Liver (tissue), 9 donors: ENCODE measurements around the gene ANKRD60. TPM values are rescaled to one million over a fixed set of nuclear protein-coding genes. Genes with fewer than 3 reads are reported as not detected.

Source experiments
- DNase-seq: peaks from one replicate; pipeline ENCODE4 v3.0.0-alpha.2; 2017; ENCODE audit warnings: low spot score
- H3K27ac ChIP-seq, 2 donors: one replicate each; pipeline ENCODE4 v1.7.0; 2013; ENCODE audit warnings: inconsistent platforms in 2 of 2, low read length in 2 of 2, control low read depth in 1 of 2, low read depth in 1 of 2, mild to moderate bottlenecking in 1 of 2
- H3K27me3 ChIP-seq, 4 donors: one replicate each; pipeline versions ENCODE4 v1.6.1 to v1.7.0; 2013; ENCODE audit warnings: low read length in 3 of 4, inconsistent platforms in 1 of 4, mild to moderate bottlenecking in 1 of 4, moderate library complexity in 1 of 4; ENCODE audit not compliant: control insufficient read depth in 4 of 4, insufficient read depth in 4 of 4
- H3K36me3 ChIP-seq, 4 donors: one replicate each; pipeline versions ENCODE4 v1.6.1 to v1.7.0; 2013; ENCODE audit warnings: low read length in 3 of 4, mild to moderate bottlenecking in 3 of 4, low read depth in 1 of 4, moderate library complexity in 1 of 4; ENCODE audit not compliant: control insufficient read depth in 4 of 4, insufficient read depth in 3 of 4
- H3K4me1 ChIP-seq, 4 donors: one replicate each; pipeline versions ENCODE4 v1.6.1 to v1.7.0; 2013; ENCODE audit warnings: low read length in 3 of 4, mild to moderate bottlenecking in 3 of 4, moderate library complexity in 1 of 4; ENCODE audit not compliant: control insufficient read depth in 4 of 4, insufficient read depth in 4 of 4
- H3K4me3 ChIP-seq, 3 donors: one replicate each; pipeline versions ENCODE4 v1.6.1 to v1.7.0; 2013; ENCODE audit warnings: low read length in 3 of 3, control low read depth in 1 of 3, low read depth in 1 of 3, mild to moderate bottlenecking in 1 of 3
- H3K9ac ChIP-seq, 2 donors: one replicate each; pipeline ENCODE4 v1.7.0; 2013; ENCODE audit warnings: low read length in 2 of 2, mild to moderate bottlenecking in 2 of 2, moderate library complexity in 2 of 2, control low read depth in 1 of 2, low read depth in 1 of 2
- H3K9me3 ChIP-seq, 4 donors: one replicate each; pipeline versions ENCODE4 v1.6.1 to v1.7.0; 2013; ENCODE audit warnings: low read length in 3 of 4; ENCODE audit not compliant: control insufficient read depth in 4 of 4
- ATF3 ChIP-seq: IDR thresholded peaks from 2 replicates; pipeline ENCODE4 v1.6.1; 2016; ENCODE audit warnings: antibody characterized with exemption
- CTCF ChIP-seq: fragments of 150-350 bp; IDR thresholded peaks from 2 replicates; pipeline ENCODE4 v1.5.1; 2017; ENCODE audit warnings: improper control_type of control experiment, low read depth, low read length; ENCODE audit not compliant: missing input control
- EGR1 ChIP-seq, 2 donors: IDR thresholded peaks; 2 replicates each; pipeline ENCODE4 v1.6.1; 2016 to 2018; ENCODE audit warnings: antibody characterized with exemption in 2 of 2, low read depth in 2 of 2
- GABPA ChIP-seq, 2 donors: IDR thresholded peaks in 1 of 2; conservative IDR thresholded peaks in 1 of 2; 2 replicates each; pipeline ENCODE4 v1.6.1; 2016; ENCODE audit warnings: antibody characterized with exemption in 2 of 2, mild to moderate bottlenecking in 1 of 2, moderate library complexity in 1 of 2
- HNF4A ChIP-seq, 2 donors: conservative IDR thresholded peaks; 2 replicates each; pipeline ENCODE4 v1.6.1; 2016; ENCODE audit warnings: antibody characterized with exemption in 2 of 2, mild to moderate bottlenecking in 2 of 2
- HNF4G ChIP-seq: IDR thresholded peaks from 2 replicates; pipeline ENCODE4 v1.6.1; 2016; ENCODE audit warnings: antibody characterized with exemption
- JUND ChIP-seq, 2 donors: IDR thresholded peaks; 2 replicates each; pipeline ENCODE4 v1.6.1; 2016; ENCODE audit warnings: antibody characterized with exemption in 2 of 2
- MAX ChIP-seq: IDR thresholded peaks from 2 replicates; pipeline ENCODE4 v1.6.1; 2016; ENCODE audit warnings: antibody characterized with exemption
- REST ChIP-seq: IDR thresholded peaks from 2 replicates; pipeline ENCODE4 v1.6.1; 2016; ENCODE audit warnings: antibody characterized with exemption, mild to moderate bottlenecking
- RXRA ChIP-seq, 2 donors: IDR thresholded peaks; 2 replicates each; pipeline ENCODE4 v1.6.1; 2017 to 2018; ENCODE audit warnings: antibody characterized with exemption in 2 of 2, mild to moderate bottlenecking in 1 of 2
- SP1 ChIP-seq: IDR thresholded peaks from 2 replicates; pipeline ENCODE4 v1.6.1; 2018; ENCODE audit warnings: antibody characterized with exemption, mild to moderate bottlenecking
- YY1 ChIP-seq: IDR thresholded peaks from 2 replicates; pipeline ENCODE4 v1.6.1; 2016; ENCODE audit warnings: antibody characterized with exemption, mild to moderate bottlenecking
- ZBTB33 ChIP-seq: IDR thresholded peaks from 2 replicates; pipeline ENCODE4 v1.6.1; 2016; ENCODE audit warnings: antibody characterized with exemption
- WGBS: extraction: QIAGEN DNeasy Blood & Tissue Kit; methylation state at CpG from one replicate; pipeline ENCODE4 v1.1.7; 2013; 5-methylcytosine and 5-hydroxymethylcytosine counted together
- polyA plus RNA-seq, 2 donors: library from polyadenylated mRNA; stranded (reverse) in 1 of 2; unstranded in 1 of 2; fragments of 200-250 nt in 1 of 2; fragments of >200 nt in 1 of 2; fragmentation: Nextera tagmentation in 1 of 2; extraction: Ambion mirVana in 1 of 2; gene quantifications; one replicate each; pipeline versions ENCODE4 v1.2.1 to v1.2.3, GENCODE V29; 2013 to 2015
- total RNA-seq, 2 donors: library from RNA; depleted of rRNA; stranded (reverse); fragments of >200 nt; gene quantifications; one replicate each; pipeline ENCODE4 v1.2.3, GENCODE V29; 2014
- donor health status: healthy.
- donor health status: healthy.
- donor health status: healthy.
- donor health status: healthy.
- donor health status: healthy.

ANKRD60 gene
- total and polyA plus RNA-seq, 4 donors = not detected

- Histone ChIP-seq H3K27me3 (no peaks in the 10 kb centered on the region), H3K9ac (no peak overlapping the region), H3K4me3 (no peak overlapping the region), H3K36me3 (no peaks in the 10 kb centered on the region), H3K9me3 (no peaks in the 10 kb centered on the region), H3K27ac (no peak overlapping the region), H3K4me1 (no peaks in the 10 kb centered on the region)
- TF ChIP-seq ZBTB33 (no peak), YY1 (no peak), EGR1 (IDR thresholded peaks at IDR 0.05; ENCODE audit: low read depth in 2 of 2) (no peak), REST (no peak), HNF4A (conservative IDR thresholded peaks at IDR 0.05) (no peak), MAX (no peak), CTCF (no peak)
- DNase-seq = no peak
These were observed 45.9 kb upstream of the ANKRD60 start for GRCh38 chr20:58274384-58274783.

- no peaks in the 10 kb centered on the region for H3K9me3 ChIP-seq
- no peak overlapping the region for H3K9ac ChIP-seq
- 96% methylated on average over 9 of the region's 9 CpGs for WGBS
- DNase-seq = no peak
- no peak overlapping the region for H3K27ac ChIP-seq
- no peak overlapping the region for H3K4me3 ChIP-seq
- peaks cover 0 to 6% (median 2%) of the 10 kb centered on the region in 4 donors for H3K36me3 ChIP-seq
- no peaks in the 10 kb centered on the region for H3K27me3 ChIP-seq
- H3K4me1 ChIP-seq = no peaks in the 10 kb centered on the region
- TF ChIP-seq GABPA (IDR thresholded peaks at IDR 0.05 in 1 of 2, conservative IDR thresholded peaks at IDR 0.05 in 1 of 2) (no peak), ATF3 (no peak), JUND (IDR thresholded peaks at IDR 0.05) (no peak), HNF4G (no peak), HNF4A (conservative IDR thresholded peaks at IDR 0.05) (no peak), REST (no peak), RXRA (IDR thresholded peaks at IDR 0.05) (no peak), SP1 (no peak), MAX (no peak)
These were observed 43.3 kb upstream of the ANKRD60 start for GRCh38 chr20:58271606-58272351.
